Suprapubic skin (tissue), 4 donors: ENCODE results near the gene PPP6R2. TPM values are rescaled to one million over a fixed set of nuclear protein-coding genes. Genes with fewer than 3 reads are reported as not detected.

Experiments used
- DNase-seq, 2 donors: peaks; one replicate each; pipeline ENCODE4 v3.0.0-alpha.2; 2019; ENCODE audit warnings: low spot score in 2 of 2
- H3K27ac ChIP-seq: fragments of 200-600 bp; sonication (generic); one replicate; pipeline ENCODE4 v1.5.1; 2019
- H3K27me3 ChIP-seq: fragments of 200-600 bp; sonication (generic); one replicate; pipeline ENCODE4 v1.5.1; 2019
- H3K36me3 ChIP-seq: fragments of 200-600 bp; sonication (generic); one replicate; pipeline ENCODE4 v1.5.1; 2019
- H3K4me1 ChIP-seq: fragments of 200-600 bp; sonication (generic); one replicate; pipeline ENCODE4 v1.5.1; 2019
- H3K4me3 ChIP-seq: fragments of 200-600 bp; sonication (generic); one replicate; pipeline ENCODE4 v1.5.1; 2019; ENCODE audit warnings: mild to moderate bottlenecking
- H3K9me3 ChIP-seq: fragments of 200-600 bp; sonication (generic); one replicate; pipeline ENCODE4 v1.5.1; 2019
- CTCF ChIP-seq, 2 donors: fragments of 200-600 bp in 1 of 2; fragments of 450-650 bp in 1 of 2; sonication (generic) in 1 of 2; IDR thresholded peaks; one replicate each; pipeline ENCODE4 v1.5.1; 2016 to 2019; ENCODE audit warnings: antibody characterized with exemption in 2 of 2, mild to moderate bottlenecking in 1 of 2, moderate library complexity in 1 of 2
- EP300 ChIP-seq: sonication (generic); formaldehyde crosslinking; IDR thresholded peaks from one replicate; pipeline ENCODE4 v1.6.1; 2017; ENCODE audit warnings: antibody characterized with exemption
- POLR2A ChIP-seq, 2 donors: fragments of 450-650 bp; IDR thresholded peaks; one replicate each; pipeline ENCODE4 v1.6.1; 2017; ENCODE audit warnings: antibody characterized with exemption in 2 of 2, mild to moderate bottlenecking in 2 of 2, moderate library complexity in 2 of 2
- POLR2AphosphoS5 ChIP-seq, 3 donors: sonication (generic); formaldehyde crosslinking; IDR thresholded peaks; one replicate each; pipeline ENCODE4 v1.6.1; 2017; ENCODE audit warnings: antibody characterized with exemption in 3 of 3
- WGBS: methylation state at CpG from one replicate; pipeline ENCODE4 v1.1.5; 2018; 5-methylcytosine and 5-hydroxymethylcytosine counted together
- total RNA-seq, 4 donors: library from RNA; depleted of rRNA; stranded (reverse); fragments of >200 nt; gene quantifications; one replicate each; pipeline ENCODE4 v1.1.0, GENCODE V29; 2016

PPP6R2 gene
- total RNA-seq, 4 donors from 2014 or later, result 46.7 to 70.3 (median 64.6) TPM

- no peak overlapping the region for H3K4me3 ChIP-seq
- no peaks in the 10 kb centered on the region for H3K27me3 ChIP-seq
- 68% methylated on average over 11 of the region's 17 CpGs for WGBS
- H3K4me1 ChIP-seq, result no peaks in the 10 kb centered on the region
- H3K27ac ChIP-seq, result no peak overlapping the region
- H3K9me3 ChIP-seq, result no peaks in the 10 kb centered on the region
- DNase-seq, result no peak
- peaks cover 65% of the 10 kb centered on the region for H3K36me3 ChIP-seq
- TF ChIP-seq POLR2AphosphoS5 (IDR thresholded peaks at IDR 0.05) (no peak), POLR2A (IDR thresholded peaks at IDR 0.05) (no peak), EP300 (no peak), CTCF (IDR thresholded peaks at IDR 0.05) (no peak)
These were observed 103.0 kb downstream of the PPP6R2 start for GRCh38 chr22:50445880-50446707.

GRCh38 chr22:50446708-50447575 lies 103.8 kb downstream of the PPP6R2 start:
- WGBS, result 85% methylated on average over 12 of the region's 54 CpGs
- Histone ChIP-seq H3K9me3 (no peaks in the 10 kb centered on the region), H3K4me3 (no peak overlapping the region), H3K4me1 (no peaks in the 10 kb centered on the region), H3K36me3 (peaks cover 59% of the 10 kb centered on the region), H3K27ac (no peak overlapping the region), H3K27me3 (no peaks in the 10 kb centered on the region)
- DNase-seq, result no peak
- no peak for TF ChIP-seq POLR2AphosphoS5 (IDR thresholded peaks at IDR 0.05)
- no peak for TF ChIP-seq CTCF (IDR thresholded peaks at IDR 0.05)

GRCh38 chr22:50447576-50448551 lies 104.7 kb downstream of the PPP6R2 start:
- H3K4me1 ChIP-seq, result no peaks in the 10 kb centered on the region
- H3K36me3 ChIP-seq, result peaks cover 63% of the 10 kb centered on the region
- H3K9me3 ChIP-seq, result no peaks in the 10 kb centered on the region
- TF ChIP-seq POLR2A (IDR thresholded peaks at IDR 0.05), result no peak
- no peak for TF ChIP-seq POLR2AphosphoS5 (IDR thresholded peaks at IDR 0.05)
- TF ChIP-seq EP300, result no peak
- TF ChIP-seq CTCF (IDR thresholded peaks at IDR 0.05), result no peak
- no peak for DNase-seq
- H3K4me3 ChIP-seq, result no peak overlapping the region
- 85% methylated on average over 21 of the region's 27 CpGs for WGBS
- H3K27ac ChIP-seq, result no peak overlapping the region
- no peaks in the 10 kb centered on the region for H3K27me3 ChIP-seq

GRCh38 chr22:50452649-50453048 lies 109.5 kb downstream of the PPP6R2 start:
- no peaks in the 10 kb centered on the region for H3K4me1 ChIP-seq
- H3K27ac ChIP-seq, result no peak overlapping the region
- DNase-seq, result no peak
- no peak overlapping the region for H3K4me3 ChIP-seq
- WGBS, result 86% methylated on average over 5 of the region's 5 CpGs
- no peaks in the 10 kb centered on the region for H3K27me3 ChIP-seq
- TF ChIP-seq POLR2AphosphoS5 (IDR thresholded peaks at IDR 0.05) (no peak), EP300 (no peak), POLR2A (IDR thresholded peaks at IDR 0.05) (no peak), CTCF (IDR thresholded peaks at IDR 0.05) (no peak)
- H3K36me3 ChIP-seq, result peaks cover 77% of the 10 kb centered on the region
- no peaks in the 10 kb centered on the region for H3K9me3 ChIP-seq
